ENCODE data around the gene WSB2.
"Not testable (repeated sequence)": the region's sequence is repeated elsewhere in the genome, so short reads cannot be mapped to it uniquely, and the experiment has no call there.

WSB2 gene

DNA sequence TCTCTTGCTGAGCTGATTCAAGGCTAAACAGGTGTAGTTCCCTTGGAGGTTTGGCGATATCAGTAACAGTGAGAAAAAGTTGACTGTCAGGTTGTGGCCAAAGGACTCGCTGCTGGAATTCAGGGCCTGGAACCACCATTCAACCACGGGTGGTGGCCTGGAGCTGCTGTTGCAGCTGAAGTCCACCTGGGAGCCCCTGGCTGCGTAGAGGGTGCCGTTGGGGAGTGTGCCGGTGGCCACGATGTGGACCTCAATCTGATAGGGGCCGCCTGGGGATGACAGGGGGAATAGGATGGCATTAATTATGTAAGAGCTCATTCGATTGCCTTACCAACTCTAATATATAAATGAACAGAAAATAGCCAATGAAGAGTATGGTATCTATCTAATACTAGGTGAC, 21.2 kb upstream of the WSB2 start:
- no peak overlapping the region for H3K27ac ChIP-seq
- H3K79me2 ChIP-seq = no peaks in the 10 kb centered on the region
- H3K9me3 ChIP-seq (ENCODE audit: control insufficient read depth, low read length) = no peaks in the 10 kb centered on the region
- TF ChIP-seq, protein P1, sequence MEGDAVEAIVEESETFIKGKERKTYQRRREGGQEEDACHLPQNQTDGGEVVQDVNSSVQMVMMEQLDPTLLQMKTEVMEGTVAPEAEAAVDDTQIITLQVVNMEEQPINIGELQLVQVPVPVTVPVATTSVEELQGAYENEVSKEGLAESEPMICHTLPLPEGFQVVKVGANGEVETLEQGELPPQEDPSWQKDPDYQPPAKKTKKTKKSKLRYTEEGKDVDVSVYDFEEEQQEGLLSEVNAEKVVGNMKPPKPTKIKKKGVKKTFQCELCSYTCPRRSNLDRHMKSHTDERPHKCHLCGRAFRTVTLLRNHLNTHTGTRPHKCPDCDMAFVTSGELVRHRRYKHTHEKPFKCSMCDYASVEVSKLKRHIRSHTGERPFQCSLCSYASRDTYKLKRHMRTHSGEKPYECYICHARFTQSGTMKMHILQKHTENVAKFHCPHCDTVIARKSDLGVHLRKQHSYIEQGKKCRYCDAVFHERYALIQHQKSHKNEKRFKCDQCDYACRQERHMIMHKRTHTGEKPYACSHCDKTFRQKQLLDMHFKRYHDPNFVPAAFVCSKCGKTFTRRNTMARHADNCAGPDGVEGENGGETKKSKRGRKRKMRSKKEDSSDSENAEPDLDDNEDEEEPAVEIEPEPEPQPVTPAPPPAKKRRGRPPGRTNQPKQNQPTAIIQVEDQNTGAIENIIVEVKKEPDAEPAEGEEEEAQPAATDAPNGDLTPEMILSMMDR (IDR thresholded peaks at IDR 0.05) = no peak
- H3K4me3 ChIP-seq (ENCODE audit: low read depth, low read length) = no peak overlapping the region
- no peak overlapping the region for H2AFZ ChIP-seq
- no peaks in the 10 kb centered on the region for H3K27me3 ChIP-seq (ENCODE audit: control insufficient read depth, insufficient read depth, low read length)
- H3K36me3 ChIP-seq (ENCODE audit: control insufficient read depth, insufficient read depth, low read length) = no peaks in the 10 kb centered on the region
- no peak overlapping the region for H3K4me2 ChIP-seq (ENCODE audit: low read length)
- no peaks in the 10 kb centered on the region for H3K4me1 ChIP-seq
- H3K9ac ChIP-seq = no peak overlapping the region

DNA sequence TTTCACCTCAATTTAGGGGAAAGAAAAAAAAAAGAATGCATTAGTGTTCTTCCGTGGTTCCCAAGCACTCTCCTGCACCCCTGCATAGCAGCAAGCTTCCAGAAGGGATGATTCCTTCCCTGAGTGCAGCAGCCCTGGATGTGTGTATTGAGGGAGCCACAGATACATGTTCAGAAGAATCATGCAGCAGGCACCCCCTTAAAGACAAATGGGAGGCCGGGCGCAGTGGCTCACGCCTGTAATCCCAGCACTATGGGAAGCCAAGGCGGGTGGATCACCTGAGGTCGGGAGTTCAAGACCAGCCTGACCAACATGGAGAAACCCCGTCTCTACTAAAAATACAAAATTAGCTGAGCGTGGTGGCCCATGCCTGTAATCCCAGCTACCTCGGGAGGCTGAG, 20.5 kb upstream of the WSB2 start:
- not testable (repeated sequence) for H3K4me1 ChIP-seq; H3K79me2 ChIP-seq; H3K27ac ChIP-seq; H3K4me3 ChIP-seq (ENCODE audit: low read depth, low read length); H3K9ac ChIP-seq; H2AFZ ChIP-seq; H3K36me3 ChIP-seq (ENCODE audit: control insufficient read depth, insufficient read depth, low read length); H3K9me3 ChIP-seq (ENCODE audit: control insufficient read depth, low read length); H3K27me3 ChIP-seq (ENCODE audit: control insufficient read depth, insufficient read depth, low read length); H3K4me2 ChIP-seq (ENCODE audit: low read length)

DNA sequence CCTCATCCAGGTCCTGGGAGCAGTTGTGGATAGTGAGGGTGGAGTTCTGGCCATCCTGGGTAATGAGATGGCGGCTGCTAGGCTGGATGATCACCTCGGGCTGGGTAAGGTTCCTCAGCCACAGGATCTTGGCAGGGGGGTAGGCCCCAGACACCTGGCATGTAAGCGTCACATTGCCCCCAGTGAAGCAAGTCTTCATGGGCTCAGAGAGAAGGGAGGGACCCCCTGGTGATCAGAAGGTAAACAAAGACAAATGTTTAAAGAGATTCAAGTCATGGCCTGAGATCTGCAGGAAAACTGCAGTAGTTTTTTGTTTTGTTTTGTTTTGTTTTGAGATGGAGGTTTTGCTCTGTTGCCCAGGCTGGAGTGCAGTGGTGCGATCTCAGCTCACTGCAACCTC, 12.8 kb upstream of the WSB2 start:
- H3K9ac ChIP-seq = no peak overlapping the region
- no peak overlapping the region for H3K4me3 ChIP-seq (ENCODE audit: low read depth, low read length)
- no peak overlapping the region for H3K27ac ChIP-seq
- no peaks in the 10 kb centered on the region for H3K4me1 ChIP-seq
- H3K27me3 ChIP-seq (ENCODE audit: control insufficient read depth, insufficient read depth, low read length) = no peaks in the 10 kb centered on the region
- H3K4me2 ChIP-seq (ENCODE audit: low read length) = no peak overlapping the region
- H3K79me2 ChIP-seq = no peaks in the 10 kb centered on the region
- H3K36me3 ChIP-seq (ENCODE audit: control insufficient read depth, insufficient read depth, low read length) = no peaks in the 10 kb centered on the region
- no peak overlapping the region for H2AFZ ChIP-seq
- TF ChIP-seq, protein P1 (IDR thresholded peaks at IDR 0.05) = no peak
- no peaks in the 10 kb centered on the region for H3K9me3 ChIP-seq (ENCODE audit: control insufficient read depth, low read length)

DNA sequence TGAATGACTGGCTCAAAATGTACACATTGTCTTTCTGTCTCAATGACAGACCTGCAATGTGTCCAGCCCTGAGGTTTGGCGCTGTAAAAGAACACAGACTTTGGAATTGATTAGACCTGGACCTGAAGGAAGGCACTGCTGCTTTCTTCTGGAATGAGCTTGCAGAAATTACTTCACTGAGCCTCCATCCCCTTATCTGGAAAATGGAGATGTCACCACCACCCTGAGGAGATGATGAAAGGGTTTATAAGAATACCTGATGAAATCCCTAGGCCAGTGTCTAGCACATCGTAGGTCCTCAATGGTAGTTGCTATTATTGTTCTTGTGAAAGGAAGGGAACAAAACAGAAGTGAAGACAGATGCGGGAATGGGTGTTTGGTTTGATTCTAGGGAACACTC, 9.7 kb upstream of the WSB2 start:
- no peaks in the 10 kb centered on the region for H3K79me2 ChIP-seq

DNA sequence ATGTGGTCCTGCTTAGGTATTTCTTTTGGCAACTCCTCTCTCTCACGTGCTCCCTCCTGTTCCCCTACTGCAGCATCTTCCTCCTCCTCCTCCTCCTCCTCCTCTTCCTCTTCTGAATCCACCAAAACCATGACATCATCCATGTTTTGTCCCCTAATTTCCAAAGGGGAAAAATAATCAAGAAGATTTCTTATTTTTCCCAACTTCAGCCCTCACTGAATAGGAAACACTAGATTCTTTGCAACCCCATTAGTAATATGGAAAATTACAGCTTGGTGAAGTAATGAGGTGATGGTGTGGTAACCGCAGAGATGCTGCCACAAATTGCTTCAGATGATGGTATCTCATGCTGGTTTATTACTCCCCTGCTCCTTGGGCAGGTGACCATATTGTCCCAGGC, 7.5 kb upstream of the WSB2 start:
- Histone ChIP-seq H3K27ac (no peak overlapping the region), H3K9ac (no peak overlapping the region), H3K36me3 (ENCODE audit: control insufficient read depth, insufficient read depth, low read length) (no peaks in the 10 kb centered on the region), H2AFZ (no peak overlapping the region), H3K79me2 (no peaks in the 10 kb centered on the region), H3K4me2 (ENCODE audit: low read length) (no peak overlapping the region), H3K27me3 (ENCODE audit: control insufficient read depth, insufficient read depth, low read length) (no peaks in the 10 kb centered on the region), H3K4me3 (ENCODE audit: low read depth, low read length) (no peak overlapping the region), H3K9me3 (ENCODE audit: control insufficient read depth, low read length) (no peaks in the 10 kb centered on the region), H3K4me1 (no peaks in the 10 kb centered on the region)
- TF ChIP-seq, protein P1 (IDR thresholded peaks at IDR 0.05) = no peak

More for the DNA sequence above, 9.7 kb upstream of the WSB2 start:
- Histone ChIP-seq H3K4me2 (ENCODE audit: low read length) (no peak overlapping the region), H3K4me1 (no peaks in the 10 kb centered on the region), H3K9me3 (ENCODE audit: control insufficient read depth, low read length) (no peaks in the 10 kb centered on the region), H3K36me3 (ENCODE audit: control insufficient read depth, insufficient read depth, low read length) (no peaks in the 10 kb centered on the region), H3K27ac (no peak overlapping the region), H3K4me3 (ENCODE audit: low read depth, low read length) (no peak overlapping the region), H2AFZ (no peak overlapping the region), H3K9ac (no peak overlapping the region), H3K27me3 (ENCODE audit: control insufficient read depth, insufficient read depth, low read length) (no peaks in the 10 kb centered on the region)
- TF ChIP-seq, protein P1 (IDR thresholded peaks at IDR 0.05) = no peak
